HUDEP-2 (cell line): ENCODE data around the gene NTRK3.
A peak's percentile ranks its signal among the peaks of the same experiment; 100 is the strongest.

Source experiments
- DNase-seq, 76 experiments: peaks; one replicate each; lab custom pipeline; 2025; ENCODE audit not compliant: unreplicated experiment in 76 of 76; lab: John Stamatoyannopoulos, UW

The NTRK3 gene

DNA sequence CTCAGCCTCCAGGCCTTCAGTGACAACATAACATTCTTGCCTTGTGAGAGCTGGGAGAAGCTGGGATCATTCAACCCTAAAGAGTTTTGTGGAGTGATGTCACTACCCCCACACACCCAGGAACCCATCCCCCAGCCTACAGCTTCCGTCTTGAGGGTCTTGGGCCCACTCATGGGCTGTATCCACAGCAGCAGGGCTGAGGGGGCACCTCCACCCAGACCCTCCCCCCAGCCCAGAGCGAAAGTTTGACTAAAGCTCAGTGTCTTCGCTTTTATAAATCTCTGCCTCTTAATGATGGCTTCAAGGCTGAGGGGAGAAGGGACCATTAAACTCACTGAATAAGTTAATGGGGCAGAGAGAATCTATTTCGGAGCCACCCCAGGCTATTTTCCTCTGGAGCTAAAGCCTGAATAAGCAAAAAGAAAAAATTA is 23.8 kb downstream of the NTRK3 start:
- DNase-seq = no peak

DNA sequence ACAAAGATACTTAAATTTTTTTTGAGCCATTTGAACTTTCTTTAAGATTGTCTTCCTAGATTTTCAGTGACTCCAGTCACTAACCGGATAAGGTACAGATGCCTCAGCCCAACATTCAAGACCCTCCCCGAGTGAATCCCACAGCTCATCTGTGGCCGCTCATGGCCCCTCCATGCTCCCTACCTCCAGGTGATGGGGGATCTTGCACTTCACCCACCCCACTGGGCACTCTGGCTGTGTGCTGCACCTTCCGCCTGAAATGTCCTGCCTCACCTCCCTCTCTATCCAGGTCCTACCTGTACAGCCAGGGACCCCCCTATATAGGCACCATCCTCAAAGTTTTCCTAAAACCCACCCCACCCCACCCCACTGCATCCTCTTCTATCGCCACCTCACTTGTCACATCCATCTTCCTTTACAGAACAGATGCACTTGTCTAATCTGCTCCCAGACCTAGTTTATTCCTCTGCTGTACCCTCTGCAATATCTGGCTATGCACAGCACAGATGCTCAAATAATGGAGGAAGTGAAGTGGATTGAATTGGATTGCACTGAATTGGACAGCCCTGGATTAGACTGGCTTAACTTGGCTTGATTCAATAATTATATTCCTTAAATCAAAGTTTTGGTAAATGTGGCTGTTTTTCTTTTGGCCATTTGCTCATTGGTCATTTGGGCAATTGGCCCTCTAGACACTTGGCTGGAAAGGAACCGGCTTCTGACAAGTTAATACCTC is 24.5 kb downstream of the NTRK3 start:
- DNase-seq = no peak

DNA sequence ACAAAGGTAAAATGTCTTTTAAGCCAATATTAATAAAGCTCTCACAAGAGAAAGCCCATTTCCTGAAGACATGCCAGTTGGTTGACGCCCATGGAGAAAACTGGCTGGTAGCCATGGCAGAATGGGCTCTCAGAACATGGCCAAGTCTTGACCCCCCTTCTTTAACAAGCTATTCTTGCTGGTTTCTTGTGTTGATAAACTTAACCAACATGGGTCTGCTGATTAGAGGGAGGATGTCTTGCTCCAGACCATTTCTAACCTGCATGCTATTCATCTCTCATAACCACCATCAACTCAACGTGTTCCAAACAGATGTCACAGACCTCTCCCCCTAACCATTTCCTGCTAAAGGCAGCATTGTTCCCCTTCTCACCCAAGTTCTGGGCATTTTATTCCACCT is 25.7 kb downstream of the NTRK3 start:
- DNase-seq = peak in 37 of 76 experiments; percentile 5 to 73 (median 20)

DNA sequence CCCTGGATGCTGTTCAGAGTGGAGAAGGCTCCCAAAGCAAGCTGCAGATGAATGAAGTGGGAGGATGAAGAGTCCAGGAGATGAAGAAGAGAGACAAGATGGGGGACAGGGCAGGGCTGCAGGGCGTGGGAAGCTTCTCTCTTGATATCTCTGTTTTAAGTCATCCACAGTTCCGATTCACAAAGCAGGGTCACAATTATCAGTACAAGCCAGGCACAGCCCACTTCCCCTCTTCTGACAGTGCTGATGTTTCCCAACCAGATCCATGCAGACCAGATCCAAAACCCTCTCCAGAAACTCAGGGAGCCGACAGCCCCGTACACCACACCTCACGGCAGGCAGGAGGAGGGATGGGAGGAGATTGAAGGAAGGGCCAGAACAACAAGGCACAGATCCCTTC is 31.1 kb downstream of the NTRK3 start:
- DNase-seq = peak in 51 of 76 experiments; percentile 6 to 77 (median 37)

DNA sequence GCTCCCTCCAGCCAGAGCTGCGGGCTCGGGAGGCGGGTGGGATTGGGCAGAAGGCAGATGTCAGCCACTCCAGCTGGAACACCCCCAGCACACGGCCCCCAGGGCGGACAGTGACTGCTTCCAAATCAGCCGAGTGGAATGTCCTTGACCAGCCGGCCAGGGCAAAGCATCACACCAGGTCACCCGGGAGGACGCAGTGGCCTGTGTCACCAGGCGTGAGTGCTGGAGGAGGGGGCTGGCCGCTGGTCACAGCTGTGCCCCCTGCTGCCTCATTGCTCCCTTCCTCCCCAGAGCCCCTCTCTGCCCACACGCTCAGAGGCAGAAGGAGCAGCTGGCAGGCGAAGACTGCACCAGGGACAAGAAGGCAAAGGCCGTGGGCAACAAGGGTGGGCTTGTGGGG is 33.5 kb downstream of the NTRK3 start:
- DNase-seq = no peak

DNA sequence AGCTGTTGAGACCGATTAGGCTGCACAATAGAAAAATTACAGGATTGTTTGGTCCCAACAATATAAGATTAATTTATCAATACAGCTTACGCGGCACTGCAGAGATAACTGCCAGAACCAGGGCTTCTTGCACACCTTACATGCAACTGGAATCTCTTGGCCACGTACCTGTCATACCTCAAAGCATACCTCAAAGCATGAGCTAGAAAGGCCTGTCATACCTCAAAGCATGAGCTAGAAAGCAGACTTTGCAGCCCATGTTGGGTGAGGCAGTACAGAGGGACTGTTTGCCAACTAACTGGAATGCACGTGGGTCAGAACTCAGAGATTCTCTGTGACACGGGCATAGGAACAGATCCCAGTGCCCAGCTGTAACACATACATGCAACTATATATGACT is 34.7 kb downstream of the NTRK3 start:
- no peak for DNase-seq

DNA sequence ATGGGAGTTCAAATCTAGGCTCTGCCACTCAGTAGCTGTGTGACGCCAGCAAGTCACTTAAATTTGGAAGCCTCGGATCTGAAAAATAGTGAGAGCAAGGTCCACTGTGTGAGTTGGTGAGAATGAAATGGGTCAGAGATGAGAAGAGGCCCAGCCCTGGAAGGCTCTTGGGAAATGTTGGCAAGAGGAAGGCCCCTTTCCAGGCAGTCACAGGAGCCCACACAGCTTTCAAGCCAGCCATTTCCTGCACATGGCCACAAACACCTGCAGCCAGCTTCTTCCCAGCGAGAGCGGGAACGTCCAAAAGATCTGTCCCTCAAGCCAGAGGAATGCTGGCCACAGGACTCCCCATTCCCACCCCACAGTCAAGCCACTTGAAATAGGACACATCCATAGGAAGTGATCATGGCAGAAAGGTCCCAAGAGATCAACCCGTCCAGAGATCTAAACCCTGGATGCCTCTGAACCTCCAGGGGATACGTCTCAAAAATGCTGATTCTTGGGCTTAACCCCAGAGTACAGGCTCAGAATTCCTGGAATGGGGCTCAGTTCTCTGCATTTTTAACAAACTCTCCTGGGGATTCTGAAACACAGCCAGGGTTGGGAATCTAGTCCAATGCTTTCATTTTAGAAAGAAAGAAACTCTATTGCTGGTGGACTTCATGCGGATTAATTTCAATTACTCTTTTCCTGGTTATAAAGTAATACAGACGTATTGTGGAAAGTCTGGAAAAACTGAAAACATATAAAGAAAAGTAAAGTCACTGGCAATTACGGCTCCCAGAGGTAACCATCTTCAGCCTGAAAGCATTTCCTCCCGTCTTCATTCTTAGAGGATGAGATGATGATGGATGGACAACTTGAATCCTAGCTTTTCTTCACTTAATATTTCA is 35.9 kb downstream of the NTRK3 start:
- DNase-seq = no peak

DNA sequence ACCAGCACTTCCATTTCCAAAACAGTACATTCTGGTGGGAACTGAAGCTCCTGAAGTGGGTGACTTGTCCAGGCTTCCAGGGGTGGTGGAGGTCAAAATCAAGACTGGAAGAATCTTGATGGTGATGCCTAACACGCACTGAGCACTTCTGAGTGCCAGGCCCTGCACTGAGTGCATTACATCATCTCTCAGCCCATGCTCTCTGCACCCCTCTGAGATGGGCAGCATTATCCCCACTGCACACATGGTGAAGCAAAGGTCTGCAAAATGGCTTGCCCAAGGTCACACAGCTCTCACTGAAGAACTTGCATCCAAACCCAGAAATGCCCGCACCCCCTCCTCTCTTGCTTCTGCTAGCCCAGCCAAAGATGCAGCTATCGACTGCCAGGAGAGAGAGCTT is 36.9 kb downstream of the NTRK3 start:
- no peak for DNase-seq

DNA sequence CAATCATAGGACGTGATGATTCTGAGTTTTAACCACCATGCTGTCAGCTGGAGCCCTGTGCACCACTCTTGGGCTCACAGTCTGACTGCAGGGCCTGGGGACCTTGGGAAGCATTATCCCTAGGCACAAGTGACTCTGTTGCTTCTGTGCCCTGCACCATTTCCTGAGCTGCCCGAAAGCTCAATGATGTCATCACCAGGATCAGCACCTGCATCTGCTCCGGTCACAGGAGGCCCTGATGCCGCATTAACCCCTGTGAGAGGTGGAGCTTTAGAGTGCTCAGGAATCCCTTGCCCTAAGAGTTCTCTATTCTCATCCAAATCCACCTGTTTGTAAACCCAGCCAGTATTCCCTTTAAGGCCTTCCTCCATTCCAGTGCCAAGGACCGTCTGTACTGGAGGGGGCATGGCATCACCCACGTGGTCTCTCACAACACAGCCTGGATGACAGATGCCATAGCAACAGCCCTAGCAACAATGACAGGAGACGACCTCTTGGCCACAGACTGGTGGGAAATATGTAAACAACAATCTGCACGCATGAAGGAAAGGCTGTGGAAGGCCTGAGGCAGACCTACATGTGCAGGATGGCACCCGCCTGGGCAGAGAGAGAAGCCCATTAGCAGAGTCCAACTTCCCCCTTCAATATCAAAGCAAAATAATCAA is 37.9 kb downstream of the NTRK3 start:
- DNase-seq = no peak

DNA sequence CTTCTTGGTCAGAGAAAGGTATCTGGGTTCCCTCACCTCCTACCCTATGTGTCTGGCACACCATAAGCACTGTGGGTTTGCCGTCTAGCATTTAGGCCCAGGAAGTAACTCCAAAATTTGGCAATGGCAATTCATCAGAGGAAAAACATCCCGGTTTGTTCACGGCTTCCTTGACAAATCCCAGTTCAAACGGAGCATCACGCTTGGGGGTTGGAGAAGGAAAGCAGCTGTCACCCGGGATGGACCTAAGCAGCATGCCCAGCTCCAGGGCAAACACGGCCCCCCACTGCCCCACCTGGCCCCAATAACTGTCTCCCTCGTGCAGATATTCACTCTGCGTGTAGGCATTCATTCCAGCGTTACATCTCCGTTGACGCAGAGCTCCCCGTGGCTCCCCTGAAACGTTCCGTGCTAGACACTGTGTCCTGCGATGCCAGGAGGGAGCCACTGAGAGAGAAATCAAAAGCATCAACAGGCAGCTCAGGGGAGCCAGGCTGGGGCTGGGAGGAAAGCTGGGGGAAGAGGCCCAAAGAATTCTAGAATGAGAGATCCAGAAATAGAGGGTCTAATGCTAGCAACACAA is 41.4 kb downstream of the NTRK3 start:
- DNase-seq = no peak

DNA sequence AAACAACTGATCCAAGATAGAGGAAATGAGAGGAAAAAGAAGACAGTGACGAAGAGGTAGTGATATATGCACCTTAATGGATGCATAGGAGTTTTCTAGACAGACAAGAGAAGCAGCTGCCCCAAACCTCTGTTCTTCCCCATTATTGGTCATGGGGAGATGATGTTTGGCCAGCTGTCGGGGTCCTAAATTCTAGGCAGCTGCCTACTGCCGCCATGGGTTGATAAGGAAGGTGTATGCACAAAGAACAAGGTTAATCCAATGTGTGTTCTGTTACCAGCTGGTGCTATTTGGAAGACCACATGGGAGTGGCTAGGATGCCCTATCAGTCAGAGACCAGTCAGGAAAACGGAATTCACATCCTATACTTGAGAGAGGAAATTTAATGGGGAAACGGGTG is 47.4 kb downstream of the NTRK3 start:
- DNase-seq = no peak

DNA sequence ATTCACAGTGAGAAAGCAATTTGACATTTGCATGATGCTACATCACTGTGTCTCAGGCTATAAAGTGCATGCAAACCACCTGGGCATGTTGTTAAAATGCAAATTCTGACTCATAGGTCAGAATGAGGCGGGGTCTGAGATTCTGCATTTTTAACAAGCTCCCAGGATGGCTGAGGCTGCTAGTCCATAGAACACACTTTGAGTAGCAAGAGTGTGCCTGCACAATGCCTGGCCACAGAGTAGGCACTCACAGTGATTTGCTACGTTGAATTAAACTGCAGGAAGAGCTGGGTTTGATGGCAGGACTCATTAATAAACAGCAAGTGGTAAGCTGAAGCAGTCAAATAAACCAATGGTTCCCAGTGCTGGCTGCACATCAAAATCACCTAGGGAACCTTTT is 48.1 kb downstream of the NTRK3 start:
- DNase-seq = no peak

DNA sequence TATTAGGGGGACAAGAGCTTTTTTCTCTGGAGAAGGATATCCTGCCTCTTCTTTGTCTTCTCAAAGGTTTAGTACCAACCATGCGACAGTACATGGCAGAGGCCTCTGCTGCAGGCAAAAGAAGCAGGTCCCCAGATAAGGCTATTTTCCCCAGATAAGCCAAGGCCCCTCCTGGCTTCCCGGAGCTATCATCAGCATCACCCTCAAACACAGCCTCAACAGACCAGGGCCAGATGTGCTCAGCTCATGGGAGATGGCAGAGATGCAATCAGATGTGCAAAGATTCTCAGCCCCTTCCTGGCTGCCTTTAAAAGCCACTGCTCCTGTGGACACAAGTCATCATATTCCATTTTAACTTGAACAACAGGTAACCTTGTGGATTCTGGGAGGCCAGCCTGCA is 49.0 kb downstream of the NTRK3 start:
- DNase-seq = no peak

DNA sequence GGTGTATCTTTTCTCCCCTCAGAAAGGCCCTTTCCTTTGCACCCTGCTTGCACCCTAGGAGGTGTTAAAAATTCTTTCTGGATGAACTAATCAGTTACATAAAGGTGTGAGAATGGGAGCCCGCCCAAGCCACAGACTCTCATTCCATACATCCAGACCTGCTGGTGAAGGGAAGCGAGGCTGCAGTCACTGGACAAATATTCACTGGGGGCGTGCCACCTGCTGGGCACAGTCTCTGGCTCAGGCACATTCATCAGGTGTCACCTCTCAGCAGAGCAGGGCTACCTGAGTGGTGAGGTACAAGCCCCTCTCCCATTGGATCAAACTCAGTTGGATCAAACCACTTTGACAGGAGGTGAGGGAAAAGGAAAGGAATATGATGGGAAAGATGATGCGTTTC is 52.0 kb downstream of the NTRK3 start:
- DNase-seq = no peak

DNA sequence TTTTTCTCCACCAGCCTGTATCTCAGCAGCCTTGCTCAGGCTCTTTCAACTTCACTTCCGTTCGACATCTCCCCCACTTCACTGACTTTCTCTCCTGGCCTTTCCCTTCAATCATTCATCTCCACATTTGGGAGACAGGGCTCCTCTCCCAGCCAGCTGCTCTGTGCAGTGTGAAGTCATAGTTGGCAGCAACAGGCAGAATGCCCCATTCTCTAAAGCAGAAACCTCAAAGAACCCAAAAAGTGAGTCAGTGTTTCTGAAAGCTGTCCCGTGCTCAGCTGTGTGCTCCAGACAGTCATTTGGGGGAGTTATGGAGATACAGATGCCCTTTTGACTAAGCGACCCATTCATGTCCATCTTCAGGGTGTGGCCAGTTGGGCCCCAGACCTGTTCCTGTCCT is 54.3 kb downstream of the NTRK3 start:
- no peak for DNase-seq

DNA sequence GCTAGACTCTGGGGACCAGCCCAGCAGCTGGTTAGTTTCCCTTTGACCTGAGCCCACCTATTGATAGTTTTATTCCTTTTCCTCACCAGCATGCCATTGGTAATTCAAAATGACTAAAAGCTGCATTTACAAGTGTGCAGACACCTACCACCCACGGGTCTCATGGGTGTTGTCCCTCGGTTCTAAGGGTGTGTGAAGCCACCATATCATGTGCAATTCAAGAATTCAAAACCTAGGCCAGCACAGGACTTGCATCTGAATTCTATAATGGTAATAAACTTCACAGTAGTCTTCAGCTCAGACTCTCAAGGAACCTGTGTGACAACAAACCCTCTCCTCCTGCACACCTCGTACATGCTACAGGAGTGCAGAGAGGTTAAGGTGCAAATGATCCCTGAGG is 55.3 kb downstream of the NTRK3 start:
- DNase-seq = no peak

DNA sequence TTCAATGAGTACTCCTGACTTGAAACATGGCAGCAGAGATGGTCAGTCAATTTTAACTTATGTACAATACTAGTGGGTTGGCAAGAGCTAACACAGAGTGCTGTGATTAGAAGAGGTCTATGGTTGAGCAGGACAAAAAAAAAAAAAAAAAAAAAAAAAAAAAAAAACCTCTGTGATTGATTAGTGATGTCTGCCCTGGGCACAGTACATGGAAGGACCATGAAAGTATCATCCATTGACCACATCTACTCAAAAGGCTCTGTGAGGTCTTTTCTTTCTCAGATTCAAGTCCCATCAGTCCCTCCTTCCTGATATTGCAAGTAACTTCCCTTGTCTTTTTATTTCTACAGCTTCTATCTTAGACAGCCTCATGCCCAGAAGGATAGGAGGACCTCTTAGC is 59.6 kb downstream of the NTRK3 start:
- no peak for DNase-seq

DNA sequence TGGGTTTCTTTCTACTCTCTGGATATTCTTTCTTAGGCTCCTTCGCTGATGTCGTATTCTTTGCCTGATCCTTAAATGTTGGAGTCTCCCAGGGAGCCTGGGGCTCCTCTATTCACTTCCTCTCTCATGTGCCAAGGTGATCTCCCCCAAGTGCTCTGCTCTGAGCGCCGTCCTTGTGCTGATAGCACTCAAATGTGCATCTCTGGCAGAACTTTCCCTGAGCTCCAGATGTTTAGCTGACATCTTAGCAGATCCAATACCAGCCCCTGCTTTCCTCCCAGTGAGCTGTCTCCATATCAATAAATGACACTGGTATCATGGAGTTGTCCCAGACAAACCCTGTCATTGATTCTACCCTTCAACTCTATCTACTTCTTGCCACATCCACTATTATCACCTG is 62.4 kb downstream of the NTRK3 start:
- DNase-seq = no peak

DNA sequence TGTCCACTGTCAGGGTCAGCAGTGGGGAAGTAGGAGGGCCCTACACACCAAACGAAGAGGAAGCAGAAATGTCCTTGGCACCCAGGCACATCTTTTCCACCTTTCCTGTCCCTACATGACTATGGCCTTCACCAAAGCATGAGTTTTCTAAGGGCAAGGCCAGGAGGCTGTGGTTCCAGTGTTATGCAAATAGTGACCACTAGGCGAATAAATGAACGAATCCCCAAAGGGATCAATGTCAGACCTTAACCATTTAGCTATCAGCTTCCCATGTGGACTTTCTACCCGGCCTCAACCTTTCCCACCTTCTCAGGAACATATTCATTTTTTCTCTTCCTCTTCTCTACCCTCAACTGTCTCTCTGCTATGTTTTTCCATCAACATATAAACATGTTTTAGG is 63.1 kb downstream of the NTRK3 start:
- DNase-seq = peak in 2 of 76 experiments; percentile 3 to 15

DNA sequence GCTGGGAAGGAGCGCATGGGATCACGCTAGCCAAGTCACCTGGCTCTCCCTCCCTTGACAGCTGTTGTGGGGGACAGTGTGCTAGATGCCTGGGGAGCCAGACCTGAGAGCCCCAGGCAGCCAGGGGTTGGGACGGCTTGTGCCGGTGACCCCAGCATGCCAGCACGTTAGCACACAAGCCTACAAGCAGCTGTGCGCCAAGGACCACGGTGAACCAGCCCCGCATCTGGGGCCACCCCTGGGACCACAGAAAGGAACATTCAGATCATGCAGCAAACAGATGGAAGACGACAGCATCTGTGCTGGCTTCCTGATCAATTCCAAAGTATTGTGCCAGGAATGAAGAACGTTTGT is 64.8 kb downstream of the NTRK3 start:
- DNase-seq = no peak

DNA sequence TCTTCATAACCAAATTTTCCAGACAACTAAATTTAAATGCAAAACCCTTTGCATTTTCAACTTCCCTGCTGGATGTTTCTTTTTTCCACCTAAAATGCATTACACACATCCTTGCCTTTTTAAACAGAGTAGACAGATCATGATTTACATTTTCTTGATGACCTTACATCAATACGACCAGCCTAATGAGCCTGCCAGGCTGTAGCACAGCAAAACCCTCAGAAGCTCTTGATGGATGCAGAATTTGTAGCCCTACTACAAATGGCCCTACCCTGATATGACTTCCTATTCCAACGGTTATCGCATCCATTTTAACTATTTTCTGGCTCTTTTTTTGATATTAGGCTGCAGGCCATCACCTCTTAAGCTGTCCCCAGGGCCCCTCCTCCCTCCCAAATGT is 66.3 kb downstream of the NTRK3 start:
- DNase-seq = no peak
